GM21381 (cell line): ENCODE results near the gene NKPD1.

ENCODE experiments used
- ATAC-seq: cut with Tn5 transposase; IDR thresholded peaks from one replicate; pipeline ENCODE4 v1.9.1; 2021; ENCODE audit warnings: mild to moderate bottlenecking, moderate library complexity; ENCODE audit not compliant: unreplicated experiment

NKPD1 gene

GRCh38 chr19:45173816-45174215 is 13.0 kb upstream of the NKPD1 start:
- ATAC-seq: no peak

- no peak for ATAC-seq
Measured at GRCh38 chr19:45172611-45173208, 11.9 kb upstream of the NKPD1 start.

GRCh38 chr19:45172173-45172572 is 11.4 kb upstream of the NKPD1 start:
- no peak for ATAC-seq

GRCh38 chr19:45171211-45171623 is 10.4 kb upstream of the NKPD1 start:
- ATAC-seq: no peak

GRCh38 chr19:45170146-45171106 is 9.6 kb upstream of the NKPD1 start:
- ATAC-seq: no peak

- ATAC-seq: no peak
Measured at GRCh38 chr19:45169602-45170001, 8.8 kb upstream of the NKPD1 start.

- ATAC-seq: no peak
Measured at GRCh38 chr19:45168767-45169351, 8.1 kb upstream of the NKPD1 start.

- ATAC-seq: no peak
Measured at GRCh38 chr19:45166723-45167252, 6.0 kb upstream of the NKPD1 start.

GRCh38 chr19:45164577-45165335 is 4.0 kb upstream of the NKPD1 start:
- ATAC-seq: peak; percentile 60

GRCh38 chr19:45163751-45164460 is 3.1 kb upstream of the NKPD1 start:
- no peak for ATAC-seq

GRCh38 chr19:45163156-45163555 is 2.4 kb upstream of the NKPD1 start:
- ATAC-seq: no peak

GRCh38 chr19:45162608-45163143 is 1.9 kb upstream of the NKPD1 start:
- ATAC-seq: no peak

GRCh38 chr19:45161738-45162607 is 1.2 kb upstream of the NKPD1 start:
- no peak for ATAC-seq

GRCh38 chr19:45159971-45160324 is 834 bp downstream of the NKPD1 start:
- ATAC-seq: no peak

GRCh38 chr19:45159210-45159970 is 1.4 kb downstream of the NKPD1 start:
- ATAC-seq: no peak

- no peak for ATAC-seq
Measured at GRCh38 chr19:45158503-45159209, 2.1 kb downstream of the NKPD1 start.

GRCh38 chr19:45156751-45157150 is 4.0 kb downstream of the NKPD1 start:
- ATAC-seq: no peak
